NCI-H2029 treated with DMSO at 0.1 percent for 48 hours (cell line): ENCODE measurements around the gene SPACA7.

Source experiments
- DNase-seq: peaks from one replicate; lab custom pipeline; 2025; lab: John Stamatoyannopoulos, UW

Gene SPACA7

DNA sequence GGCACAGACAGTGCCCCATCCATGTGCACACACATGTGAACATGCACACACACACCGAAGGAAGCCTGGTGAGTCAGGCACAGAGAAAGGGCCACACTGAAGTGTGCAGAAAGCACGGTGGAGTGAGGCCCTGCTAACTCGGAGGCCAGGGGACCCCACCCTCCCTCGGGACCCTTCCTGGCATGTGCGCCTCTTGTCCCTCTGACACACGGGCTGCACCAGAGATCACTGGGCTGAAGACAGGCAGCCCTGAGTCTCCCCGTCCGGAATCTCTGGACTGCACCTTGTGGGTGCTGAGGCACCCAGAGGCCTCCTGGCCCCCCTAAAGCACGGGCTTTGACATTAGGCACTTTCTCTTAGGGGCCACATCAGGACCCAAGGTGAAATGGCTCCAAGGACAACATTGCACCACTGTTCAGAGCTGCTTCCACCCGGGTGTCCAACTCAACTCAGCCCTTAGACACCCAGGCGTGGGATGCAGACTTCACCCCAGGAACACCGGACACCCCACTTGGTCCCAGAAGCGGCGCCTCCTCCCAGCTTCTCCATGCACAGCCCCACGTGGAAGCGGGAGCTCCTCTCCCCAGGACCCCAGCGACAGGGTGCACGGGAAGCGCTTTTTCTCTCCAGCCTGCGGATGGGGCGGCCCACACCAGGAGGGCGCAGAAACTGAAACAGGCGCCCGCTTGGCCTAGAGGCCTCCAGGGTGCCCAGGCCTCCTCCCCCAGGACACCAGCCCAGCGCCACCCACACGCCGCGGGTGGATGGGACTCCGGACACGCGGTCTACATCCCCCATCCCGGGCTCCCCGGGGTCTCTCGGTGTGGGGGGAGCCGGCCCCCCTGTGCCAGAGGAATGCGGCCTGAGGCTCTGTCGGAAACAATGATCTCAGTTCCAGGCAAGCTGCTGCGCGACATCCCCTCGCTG, 90.2 kb downstream of the SPACA7 start:
- no peak for DNase-seq

DNA sequence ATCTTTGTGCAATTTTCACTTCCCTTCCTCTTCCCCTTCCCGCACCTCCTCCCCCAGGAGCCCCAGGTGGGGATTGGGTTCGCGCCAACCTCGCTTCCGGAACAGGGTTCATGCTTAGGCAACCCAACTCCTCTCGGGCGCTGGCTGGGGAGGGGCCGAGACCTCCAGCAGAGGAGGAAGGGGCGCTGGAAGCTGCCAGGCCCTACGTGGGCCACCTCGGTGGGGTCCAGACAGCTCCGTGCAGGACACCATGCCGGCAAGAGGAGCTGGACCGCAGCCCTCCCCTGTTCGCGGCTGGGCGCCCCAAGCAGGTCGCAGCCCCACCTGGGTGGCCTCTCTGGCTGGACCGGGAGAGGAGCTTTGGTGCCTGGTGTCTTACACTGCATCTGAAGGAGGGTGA, 91.1 kb downstream of the SPACA7 start:
- DNase-seq: no peak

DNA sequence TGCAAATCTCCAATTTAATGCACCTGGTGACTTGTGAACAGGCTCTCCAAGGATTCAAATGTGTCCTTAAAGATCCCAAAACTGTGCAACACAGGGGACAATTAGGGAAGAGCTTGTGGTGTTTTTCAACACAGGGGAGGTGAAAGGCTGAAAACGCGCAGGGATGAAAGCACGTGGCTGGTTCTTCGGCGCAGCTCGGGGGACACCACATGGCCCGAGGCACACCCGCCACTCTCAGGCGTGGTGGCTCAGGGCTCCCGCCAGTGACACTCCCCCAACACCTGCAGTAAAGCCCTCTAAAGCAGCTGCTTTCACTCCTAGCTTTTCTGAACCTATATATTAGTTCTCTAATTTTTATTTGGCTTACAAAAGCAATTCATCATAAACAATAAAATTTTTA, 91.9 kb downstream of the SPACA7 start:
- no peak for DNase-seq

DNA sequence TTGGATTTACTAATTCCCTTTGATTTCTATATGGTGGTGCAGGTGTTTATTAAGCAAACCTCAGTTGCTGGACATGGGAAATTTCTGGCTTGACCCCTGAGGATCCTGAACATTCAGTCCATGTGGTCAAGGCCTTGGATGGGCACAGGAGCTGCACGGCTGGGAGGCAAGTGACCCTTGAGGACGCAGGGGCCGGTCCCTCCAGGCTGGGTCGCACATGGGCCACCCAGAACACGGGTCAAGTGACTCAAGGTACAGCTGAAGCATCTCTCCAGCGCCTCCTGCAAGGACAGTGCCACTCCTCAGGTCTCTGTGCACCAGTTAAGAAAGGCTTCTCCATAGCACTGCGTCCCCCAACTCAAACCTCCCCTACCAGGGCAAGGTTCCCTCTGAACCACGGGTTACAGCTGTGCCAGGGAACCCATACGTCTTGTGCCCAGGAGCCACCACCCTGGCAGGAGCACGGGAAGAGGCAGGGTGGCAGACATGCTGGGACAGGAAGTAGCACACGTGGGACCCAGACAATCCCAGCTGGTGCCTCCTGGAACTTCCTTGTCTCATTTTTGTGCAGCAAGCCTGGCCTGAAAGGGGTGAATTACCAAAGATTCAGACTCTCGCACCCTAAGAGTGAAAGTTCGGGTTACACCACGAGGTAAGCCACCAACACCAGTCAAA, 93.1 kb downstream of the SPACA7 start:
- DNase-seq: no peak

DNA sequence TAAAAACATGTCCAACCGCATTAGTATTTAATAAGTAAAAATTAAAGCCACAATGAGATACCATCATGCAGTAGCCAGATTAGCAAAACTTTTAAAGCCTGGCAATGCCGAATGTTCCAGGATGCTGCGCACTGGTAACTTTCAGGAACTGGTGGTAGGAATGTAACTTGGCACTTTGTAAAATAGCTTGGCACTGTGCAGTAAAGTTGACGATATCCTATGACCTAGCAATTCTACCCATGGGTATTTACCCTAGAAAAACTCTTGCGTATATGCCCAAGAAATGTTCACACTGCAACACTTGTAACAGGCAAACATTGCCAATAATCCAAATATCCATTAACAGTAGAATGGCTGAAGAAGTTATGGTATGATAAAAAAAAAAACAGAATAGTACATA, 97.7 kb downstream of the SPACA7 start:
- DNase-seq: no peak

DNA sequence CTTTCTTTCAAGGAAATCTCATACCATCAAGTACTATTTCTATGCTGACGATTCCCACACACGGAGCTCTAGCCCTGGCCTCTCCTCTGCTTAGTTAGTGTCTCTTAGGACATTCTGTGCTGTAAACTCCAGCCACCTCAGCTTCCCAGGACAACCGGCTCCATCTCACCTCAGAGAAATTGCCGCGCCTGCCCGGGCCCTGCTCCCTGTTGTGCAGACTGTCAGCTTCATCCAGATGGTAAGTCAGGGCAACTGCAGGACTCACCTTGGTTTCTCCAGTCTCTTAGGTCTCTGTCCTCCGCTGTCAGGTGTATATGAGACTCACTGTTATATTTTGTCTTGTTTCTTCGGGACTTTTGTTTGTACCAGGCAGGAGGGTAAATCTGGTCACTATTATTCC, 98.7 kb downstream of the SPACA7 start:
- DNase-seq: no peak

DNA sequence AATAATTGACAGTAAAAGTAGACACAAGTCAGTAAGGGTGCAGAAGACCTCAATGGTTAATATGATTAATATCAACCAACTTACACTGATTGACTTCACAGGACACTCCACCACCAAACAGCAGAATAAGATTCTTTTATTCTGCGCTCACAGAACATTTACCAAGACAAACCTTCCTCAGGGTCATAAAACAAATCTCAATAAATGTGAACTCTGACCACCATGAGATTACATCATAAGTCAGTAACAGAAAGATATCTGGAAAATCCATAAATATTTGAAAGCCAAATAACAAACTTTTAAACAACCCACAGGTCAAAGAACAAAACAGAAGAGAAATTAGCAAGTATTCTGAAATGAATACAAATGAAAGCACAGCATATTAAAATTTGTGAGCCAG, 99.7 kb downstream of the SPACA7 start:
- DNase-seq: no peak

DNA sequence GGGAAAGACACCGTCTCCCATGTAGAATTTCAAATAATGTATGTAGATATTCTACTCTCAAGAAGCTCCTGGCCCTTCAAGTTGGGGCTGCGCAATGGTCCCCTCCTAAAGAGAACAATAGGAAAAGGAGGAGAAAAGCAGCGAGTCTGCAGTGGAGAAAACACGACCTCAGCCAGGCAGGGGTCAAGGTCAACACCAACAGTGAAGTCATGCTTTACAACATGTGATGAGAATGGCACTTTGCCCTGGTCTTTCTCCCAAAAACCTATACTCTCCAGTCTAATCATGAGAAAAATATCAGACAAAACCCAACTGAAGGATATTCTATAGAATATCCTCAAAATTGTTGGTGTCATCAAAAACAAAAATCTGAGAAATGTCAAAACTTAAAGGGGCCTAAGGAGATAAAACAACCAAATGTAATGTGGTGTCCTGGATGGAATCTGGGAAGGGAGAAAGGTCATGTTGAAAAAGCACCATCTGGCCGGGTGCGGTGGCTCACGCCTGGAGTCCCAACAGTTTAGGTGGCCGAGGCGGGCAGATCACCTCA, 101.0 kb downstream of the SPACA7 start:
- DNase-seq: no peak

DNA sequence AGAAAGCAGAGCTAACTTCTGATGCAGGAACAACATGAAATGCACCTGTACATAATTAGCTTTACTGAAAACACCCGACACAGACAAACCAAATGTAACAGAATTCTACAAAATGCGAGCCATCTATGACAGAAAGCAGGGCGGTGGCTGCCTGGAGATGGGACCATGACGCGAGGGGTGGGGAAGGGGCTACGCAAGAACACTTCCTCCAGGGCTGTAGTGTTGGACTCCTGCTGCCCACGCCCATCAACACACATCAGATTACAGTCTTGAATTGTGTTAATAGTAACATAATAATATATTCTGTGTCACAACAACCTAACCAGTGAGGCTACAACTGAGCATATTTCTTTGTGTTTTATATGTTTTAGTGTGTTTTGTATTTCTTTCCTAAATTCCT, 103.2 kb downstream of the SPACA7 start:
- no peak for DNase-seq

DNA sequence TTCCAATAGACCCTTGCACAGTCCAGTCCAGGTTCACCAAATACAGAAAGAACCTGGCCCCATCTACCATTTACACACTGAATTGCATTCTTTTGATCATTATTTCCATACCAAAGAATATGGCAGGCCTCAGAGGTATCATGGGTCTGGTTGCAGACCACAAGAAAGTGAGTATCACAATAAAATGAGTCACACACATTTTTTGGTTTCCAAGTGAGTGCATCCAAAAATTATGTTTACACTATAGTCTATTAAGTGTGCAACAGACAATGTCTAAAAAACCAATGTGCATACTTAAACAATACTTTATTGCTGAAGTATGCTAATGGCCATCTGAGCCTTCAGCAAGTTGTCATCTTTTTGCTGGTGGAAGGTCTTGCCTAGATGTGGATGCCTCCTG, 105.3 kb downstream of the SPACA7 start:
- no peak for DNase-seq

DNA sequence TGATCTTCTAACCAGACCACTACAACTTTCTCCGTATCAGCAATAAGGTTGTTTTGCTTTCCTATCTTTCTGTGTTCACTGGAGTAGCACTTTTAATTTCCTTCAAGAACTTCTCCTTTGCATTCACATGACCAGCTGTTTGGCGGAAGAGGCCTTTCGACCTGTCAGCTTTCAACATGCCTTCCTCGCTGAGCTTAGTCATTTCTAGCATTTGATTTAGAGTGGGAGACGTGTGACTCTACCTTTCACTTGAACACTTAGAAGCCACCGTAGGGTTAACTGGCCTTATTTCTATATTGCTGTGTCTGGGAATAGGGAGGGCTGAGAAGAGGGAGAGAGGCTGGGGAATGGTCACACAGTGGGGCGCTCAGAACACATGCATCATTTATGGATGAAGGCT, 107.1 kb downstream of the SPACA7 start:
- no peak for DNase-seq
